IPS-20b (cell line): ENCODE data around the gene SMG9.
"Not testable (repeated sequence)": the region's sequence is repeated elsewhere in the genome, so short reads cannot be mapped to it uniquely, and the experiment has no call there.

ENCODE experiments used
- H3K27ac ChIP-seq: one replicate; pipeline ENCODE4 v1.5.1; 2013; ENCODE audit warnings: low read length
- H3K27me3 ChIP-seq: 2 replicates; pipeline ENCODE4 v1.6.1; 2013; ENCODE audit warnings: mild to moderate bottlenecking, low read length, inconsistent platforms; ENCODE audit not compliant: insufficient read depth
- H3K36me3 ChIP-seq: 2 replicates; pipeline ENCODE4 v1.6.1; 2013; ENCODE audit warnings: low read depth, mild to moderate bottlenecking, inconsistent platforms, low read length, moderate library complexity; ENCODE audit not compliant: insufficient read depth
- H3K4me1 ChIP-seq: 2 replicates; pipeline ENCODE4 v1.6.1; 2013; ENCODE audit warnings: mild to moderate bottlenecking, control low read depth, inconsistent platforms, low read length, moderate library complexity; ENCODE audit not compliant: insufficient read depth
- H3K4me3 ChIP-seq: 2 replicates; pipeline ENCODE4 v1.5.1; 2013; ENCODE audit warnings: mild to moderate bottlenecking, low read length, inconsistent platforms
- H3K9ac ChIP-seq: 2 replicates; pipeline ENCODE4 v1.6.1; 2013; ENCODE audit warnings: low read depth, mild to moderate bottlenecking, inconsistent platforms, low read length, moderate library complexity
- H3K9me3 ChIP-seq: 2 replicates; pipeline ENCODE4 v1.6.1; 2013; ENCODE audit warnings: mild to moderate bottlenecking, low read depth, low read length, inconsistent platforms; ENCODE audit not compliant: insufficient read depth

SMG9 gene

GRCh38 chr19:43766755-43767043 lies 11.9 kb upstream of the SMG9 start:
- Histone ChIP-seq H3K36me3 (no peaks in the 10 kb centered on the region), H3K9ac (no peak overlapping the region), H3K27me3 (peaks cover 27% of the 10 kb centered on the region), H3K9me3 (no peaks in the 10 kb centered on the region), H3K4me3 (no peak overlapping the region), H3K27ac (no peak overlapping the region), H3K4me1 (no peaks in the 10 kb centered on the region)

GRCh38 chr19:43765109-43765876 lies 10.5 kb upstream of the SMG9 start:
- no peak overlapping the region for H3K4me3 ChIP-seq
- no peaks in the 10 kb centered on the region for H3K4me1 ChIP-seq
- H3K9ac ChIP-seq = no peak overlapping the region
- no peaks in the 10 kb centered on the region for H3K9me3 ChIP-seq
- no peak overlapping the region for H3K27ac ChIP-seq
- H3K27me3 ChIP-seq = peaks cover 13% of the 10 kb centered on the region
- no peaks in the 10 kb centered on the region for H3K36me3 ChIP-seq

- not testable (repeated sequence) for H3K27ac ChIP-seq, H3K27me3 ChIP-seq, H3K36me3 ChIP-seq, H3K4me3 ChIP-seq, H3K4me1 ChIP-seq, H3K9me3 ChIP-seq, H3K9ac ChIP-seq
Observed at GRCh38 chr19:43764684-43765083, 9.9 kb upstream of the SMG9 start.

GRCh38 chr19:43763473-43763939 lies 8.7 kb upstream of the SMG9 start:
- Histone ChIP-seq H3K4me3 (no peak overlapping the region), H3K9ac (no peak overlapping the region), H3K4me1 (0 out of 2 replicates have a peak, but pooled peaks cover 5% of the 10 kb centered on the region), H3K36me3 (no peaks in the 10 kb centered on the region), H3K27ac (no peak overlapping the region), H3K9me3 (no peaks in the 10 kb centered on the region), H3K27me3 (no peaks in the 10 kb centered on the region)

- H3K36me3 ChIP-seq = no peaks in the 10 kb centered on the region
- no peak overlapping the region for H3K9ac ChIP-seq
- H3K27ac ChIP-seq = no peak overlapping the region
- no peaks in the 10 kb centered on the region for H3K27me3 ChIP-seq
- 0 out of 2 replicates have a peak, but pooled peaks cover 5% of the 10 kb centered on the region for H3K4me1 ChIP-seq
- no peaks in the 10 kb centered on the region for H3K9me3 ChIP-seq
- no peak overlapping the region for H3K4me3 ChIP-seq
Observed at GRCh38 chr19:43762814-43763213, 8.1 kb upstream of the SMG9 start.

- no peak overlapping the region for H3K9ac ChIP-seq
- H3K27ac ChIP-seq = no peak overlapping the region
- H3K36me3 ChIP-seq = no peaks in the 10 kb centered on the region
- no peaks in the 10 kb centered on the region for H3K27me3 ChIP-seq
- no peak overlapping the region for H3K4me3 ChIP-seq
- H3K9me3 ChIP-seq = no peaks in the 10 kb centered on the region
- H3K4me1 ChIP-seq = 0 out of 2 replicates have a peak, but pooled peaks cover 7% of the 10 kb centered on the region
Observed at GRCh38 chr19:43760941-43761340, 6.2 kb upstream of the SMG9 start.

- H3K9ac ChIP-seq = no peak overlapping the region
- no peak overlapping the region for H3K27ac ChIP-seq
Observed at GRCh38 chr19:43759515-43759914, 4.8 kb upstream of the SMG9 start.

GRCh38 chr19:43755256-43755801 lies 567 bp upstream of the SMG9 start:
- Histone ChIP-seq H3K27me3 (no peaks in the 10 kb centered on the region), H3K9ac (peak overlapping the region; percentile 96), H3K36me3 (peaks cover 14% of the 10 kb centered on the region), H3K4me3 (peak overlapping the region; percentile 89), H3K9me3 (no peaks in the 10 kb centered on the region), H3K4me1 (peaks cover 12% of the 10 kb centered on the region; the same call in 1 of the 2 replicates), H3K27ac (peak overlapping the region; percentile 75)

More at GRCh38 chr19:43759515-43759914, 4.8 kb upstream of the SMG9 start:
- Histone ChIP-seq H3K4me1 (0 out of 2 replicates have a peak, but pooled peaks cover 7% of the 10 kb centered on the region), H3K36me3 (no peaks in the 10 kb centered on the region), H3K9me3 (no peaks in the 10 kb centered on the region), H3K27me3 (no peaks in the 10 kb centered on the region), H3K4me3 (no peak overlapping the region)

GRCh38 chr19:43754253-43754502 lies 584 bp downstream of the SMG9 start:
- Histone ChIP-seq H3K27me3 (no peaks in the 10 kb centered on the region), H3K9me3 (no peaks in the 10 kb centered on the region), H3K4me3 (peak overlapping the region; percentile 89), H3K36me3 (peaks cover 25% of the 10 kb centered on the region), H3K9ac (peak overlapping the region; percentile 96; the same call in 1 of the 2 replicates), H3K27ac (peak overlapping the region; percentile 75), H3K4me1 (peaks cover 7% of the 10 kb centered on the region; the same call in 1 of the 2 replicates)

- H3K4me3 ChIP-seq = no peak overlapping the region
- H3K9ac ChIP-seq = no peak overlapping the region; the same call in 1 of the 2 replicates
- no peaks in the 10 kb centered on the region for H3K9me3 ChIP-seq
- H3K27ac ChIP-seq = no peak overlapping the region
- H3K36me3 ChIP-seq = peaks cover 43% of the 10 kb centered on the region
- H3K27me3 ChIP-seq = no peaks in the 10 kb centered on the region
- H3K4me1 ChIP-seq = peaks cover 7% of the 10 kb centered on the region; the same call in 1 of the 2 replicates
Observed at GRCh38 chr19:43752287-43752875, 2.4 kb downstream of the SMG9 start.

- Histone ChIP-seq H3K27ac (no peak overlapping the region), H3K9me3 (no peaks in the 10 kb centered on the region), H3K9ac (no peak overlapping the region; the same call in 1 of the 2 replicates), H3K4me1 (peaks cover 5% of the 10 kb centered on the region; the same call in 1 of the 2 replicates), H3K36me3 (peaks cover 51% of the 10 kb centered on the region), H3K27me3 (no peaks in the 10 kb centered on the region), H3K4me3 (no peak overlapping the region)
Observed at GRCh38 chr19:43751466-43752220, 3.1 kb downstream of the SMG9 start.
